ENCODE measurements around the gene KCNK5. TPM values are rescaled to one million over a fixed set of nuclear protein-coding genes. Genes with fewer than 3 reads are reported as not detected.

Gene KCNK5
- total RNA-seq, 1 donor from 2014 or later: 2.6 TPM

- Histone ChIP-seq H3K4me1 (no peaks in the 10 kb centered on the region), H3K9me3 (no peaks in the 10 kb centered on the region), H3K4me3 (no peak overlapping the region), H3K36me3 (no peaks in the 10 kb centered on the region), H3K27ac (no peak overlapping the region), H3K27me3 (no peaks in the 10 kb centered on the region)
- no peak for TF ChIP-seq CTCF (IDR thresholded peaks at IDR 0.05)
- intact Hi-C loops (cut with DNase I): no loop called here
- no peak for DNase-seq (ENCODE audit: low spot score in 2 of 2)
These were observed 29.3 kb downstream of the KCNK5 start for GRCh38 chr6:39199976-39200375.

- Histone ChIP-seq H3K4me1 (no peaks in the 10 kb centered on the region), H3K4me3 (no peak overlapping the region), H3K9me3 (no peaks in the 10 kb centered on the region), H3K27ac (no peak overlapping the region), H3K27me3 (no peaks in the 10 kb centered on the region), H3K36me3 (no peaks in the 10 kb centered on the region)
- intact Hi-C loops (cut with DNase I): no loop called here
- TF ChIP-seq CTCF (IDR thresholded peaks at IDR 0.05): no peak
- no peak for DNase-seq (ENCODE audit: low spot score in 2 of 2)
These were observed 29.9 kb downstream of the KCNK5 start for GRCh38 chr6:39199231-39199940.

- H3K36me3 ChIP-seq: no peaks in the 10 kb centered on the region
- H3K27me3 ChIP-seq: no peaks in the 10 kb centered on the region
- no peak for DNase-seq (ENCODE audit: low spot score in 2 of 2)
- H3K4me3 ChIP-seq: no peak overlapping the region
- no peaks in the 10 kb centered on the region for H3K4me1 ChIP-seq
- intact Hi-C loops (cut with DNase I): no loop called here
- no peak for TF ChIP-seq CTCF (IDR thresholded peaks at IDR 0.05)
- H3K9me3 ChIP-seq: no peaks in the 10 kb centered on the region
- no peak overlapping the region for H3K27ac ChIP-seq
These were observed 30.7 kb downstream of the KCNK5 start for GRCh38 chr6:39198528-39198927.

- H3K27me3 ChIP-seq: no peaks in the 10 kb centered on the region
- no peaks in the 10 kb centered on the region for H3K36me3 ChIP-seq
- no peak overlapping the region for H3K4me3 ChIP-seq
- TF ChIP-seq CTCF (IDR thresholded peaks at IDR 0.05): no peak
- H3K9me3 ChIP-seq: no peaks in the 10 kb centered on the region
- intact Hi-C loops (cut with DNase I): no loop called here
- DNase-seq (ENCODE audit: low spot score in 2 of 2): no peak
- no peaks in the 10 kb centered on the region for H3K4me1 ChIP-seq
- no peak overlapping the region for H3K27ac ChIP-seq
These were observed 31.3 kb downstream of the KCNK5 start for GRCh38 chr6:39197922-39198500.

DNA sequence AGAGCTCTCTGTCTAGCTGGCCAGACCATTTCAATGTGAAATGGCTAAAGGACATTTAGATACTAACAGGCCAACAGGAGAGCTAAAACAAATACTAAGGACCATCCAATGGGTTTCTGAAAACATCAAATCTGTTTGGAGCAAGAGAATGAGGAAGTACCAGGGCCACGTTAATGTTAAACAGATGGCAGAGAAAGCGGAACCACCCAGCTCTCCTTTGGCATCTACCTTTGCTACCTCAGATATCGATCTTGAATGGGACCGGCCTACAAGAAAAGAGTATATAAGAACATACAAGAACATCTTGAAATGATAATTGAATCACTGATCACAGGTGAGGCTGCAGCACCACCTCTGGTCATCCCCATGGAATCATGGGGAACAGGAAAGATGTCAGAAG is 31.8 kb downstream of the KCNK5 start:
- Histone ChIP-seq H3K27ac (no peak overlapping the region), H3K27me3 (no peaks in the 10 kb centered on the region), H3K9me3 (no peaks in the 10 kb centered on the region), H3K4me3 (no peak overlapping the region), H3K36me3 (no peaks in the 10 kb centered on the region), H3K4me1 (no peaks in the 10 kb centered on the region)
- intact Hi-C loops (cut with DNase I): no loop called here
- no peak for TF ChIP-seq CTCF (IDR thresholded peaks at IDR 0.05)
- no peak for DNase-seq (ENCODE audit: low spot score in 2 of 2)
